ENCODE data around the gene TMEM272. TPM values are rescaled to one million over a fixed set of nuclear protein-coding genes. Genes with fewer than 3 reads are reported as not detected.

TMEM272 gene
- total RNA-seq, 1 donor, result not detected

GRCh38 chr13:51786425-51787265 lies 58.3 kb downstream of the TMEM272 start:
- no peak for TF ChIP-seq CTCF (IDR thresholded peaks at IDR 0.05; ENCODE audit: insufficient read depth, low read length)
- no peak for DNase-seq (ENCODE audit: low read depth)
- H3K4me3 ChIP-seq (ENCODE audit: low read depth, low read length), result no peak overlapping the region

- DNase-seq (ENCODE audit: low read depth), result peak; percentile 59
- no peak for TF ChIP-seq CTCF (IDR thresholded peaks at IDR 0.05; ENCODE audit: insufficient read depth, low read length)
- H3K4me3 ChIP-seq (ENCODE audit: low read depth, low read length), result no peak overlapping the region
Measured at GRCh38 chr13:51785712-51786424, 59.1 kb downstream of the TMEM272 start.

- no peak for DNase-seq (ENCODE audit: low read depth)
- TF ChIP-seq CTCF (IDR thresholded peaks at IDR 0.05; ENCODE audit: insufficient read depth, low read length), result no peak
- no peak overlapping the region for H3K4me3 ChIP-seq (ENCODE audit: low read depth, low read length)
Measured at GRCh38 chr13:51784097-51784496, 60.9 kb downstream of the TMEM272 start.

- no peak overlapping the region for H3K4me3 ChIP-seq (ENCODE audit: low read depth, low read length)
- DNase-seq (ENCODE audit: low read depth), result no peak
- no peak for TF ChIP-seq CTCF (IDR thresholded peaks at IDR 0.05; ENCODE audit: insufficient read depth, low read length)
Measured at GRCh38 chr13:51783428-51784094, 61.4 kb downstream of the TMEM272 start.

- TF ChIP-seq CTCF (IDR thresholded peaks at IDR 0.05; ENCODE audit: insufficient read depth, low read length), result no peak
- no peak overlapping the region for H3K4me3 ChIP-seq (ENCODE audit: low read depth, low read length)
- no peak for DNase-seq (ENCODE audit: low read depth)
Measured at GRCh38 chr13:51782026-51782710, 62.8 kb downstream of the TMEM272 start.

- DNase-seq (ENCODE audit: low read depth), result no peak
- H3K4me3 ChIP-seq (ENCODE audit: low read depth, low read length), result no peak overlapping the region
- TF ChIP-seq CTCF (IDR thresholded peaks at IDR 0.05; ENCODE audit: insufficient read depth, low read length), result no peak
Measured at GRCh38 chr13:51781246-51782022, 63.5 kb downstream of the TMEM272 start.
